Coronary artery (tissue), 2 donors: ENCODE measurements around the gene ZYX.
A peak's percentile ranks its signal among the peaks of the same experiment; 100 is the strongest.

Experiments
- DNase-seq: peaks from one replicate; pipeline ENCODE4 v3.0.0-alpha.2; 2017; ENCODE audit warnings: low spot score
- H3K27ac ChIP-seq, 2 donors: fragments of 200-600 bp; sonication (generic); one replicate each; pipeline ENCODE4 v1.5.1; 2016 to 2019
- H3K4me3 ChIP-seq: fragments of 200-600 bp; sonication (generic); 2 replicates; pipeline ENCODE4 v1.5.1; 2016; ENCODE audit warnings: mild to moderate bottlenecking, moderate library complexity
- TF ChIP-seq, protein P1 (sequence below): fragments of 200-600 bp; sonication (generic); IDR thresholded peaks from one replicate; pipeline ENCODE4 v1.5.1; 2019; ENCODE audit warnings: antibody characterized with exemption

The ZYX gene

DNA sequence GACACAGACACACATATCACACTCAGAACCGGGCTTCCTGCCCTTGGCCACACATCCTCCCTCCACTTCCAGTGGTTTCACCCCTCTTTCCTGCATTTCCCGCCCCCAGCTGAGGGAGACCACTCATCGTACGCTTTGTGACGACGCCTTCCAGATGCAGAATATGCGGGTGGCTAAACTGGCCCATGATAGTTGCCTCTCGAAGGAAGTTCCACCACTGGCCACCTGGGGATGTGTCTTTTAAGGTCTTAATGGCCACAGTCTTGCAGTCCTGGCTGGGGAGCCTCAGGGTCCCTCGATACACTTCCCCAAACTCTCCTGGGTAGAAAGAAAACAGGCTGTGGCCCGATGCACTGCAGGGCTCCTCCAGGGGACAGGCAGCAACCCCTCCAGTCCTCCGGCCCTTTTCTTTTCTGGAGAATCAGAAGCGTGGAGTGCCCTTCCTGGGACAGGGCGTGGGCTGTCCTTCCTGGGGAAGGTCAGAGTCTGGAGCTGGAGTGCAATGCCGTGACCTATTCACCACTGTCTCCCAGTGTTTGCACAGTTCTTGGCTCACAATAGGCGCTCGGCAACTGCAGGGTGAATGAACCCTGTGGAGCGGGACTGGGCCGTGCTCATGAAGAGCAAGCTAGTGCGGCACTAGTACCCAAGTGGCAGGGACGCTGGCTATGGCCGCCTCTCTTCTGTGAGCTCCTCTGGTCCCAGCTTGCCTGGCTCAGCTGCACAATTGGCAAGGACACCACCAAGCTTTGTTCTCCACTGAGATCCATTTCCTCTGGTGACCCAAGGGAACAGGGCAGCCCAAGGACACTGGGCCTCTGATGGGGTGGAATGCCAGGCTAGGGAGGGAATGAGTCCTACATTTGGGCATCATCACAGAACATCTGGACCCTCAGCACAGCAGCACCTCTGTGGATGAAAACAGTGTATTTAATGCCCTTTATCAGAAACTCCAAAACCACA is 14.3 kb downstream of the ZYX start:
- TF ChIP-seq, protein P1, sequence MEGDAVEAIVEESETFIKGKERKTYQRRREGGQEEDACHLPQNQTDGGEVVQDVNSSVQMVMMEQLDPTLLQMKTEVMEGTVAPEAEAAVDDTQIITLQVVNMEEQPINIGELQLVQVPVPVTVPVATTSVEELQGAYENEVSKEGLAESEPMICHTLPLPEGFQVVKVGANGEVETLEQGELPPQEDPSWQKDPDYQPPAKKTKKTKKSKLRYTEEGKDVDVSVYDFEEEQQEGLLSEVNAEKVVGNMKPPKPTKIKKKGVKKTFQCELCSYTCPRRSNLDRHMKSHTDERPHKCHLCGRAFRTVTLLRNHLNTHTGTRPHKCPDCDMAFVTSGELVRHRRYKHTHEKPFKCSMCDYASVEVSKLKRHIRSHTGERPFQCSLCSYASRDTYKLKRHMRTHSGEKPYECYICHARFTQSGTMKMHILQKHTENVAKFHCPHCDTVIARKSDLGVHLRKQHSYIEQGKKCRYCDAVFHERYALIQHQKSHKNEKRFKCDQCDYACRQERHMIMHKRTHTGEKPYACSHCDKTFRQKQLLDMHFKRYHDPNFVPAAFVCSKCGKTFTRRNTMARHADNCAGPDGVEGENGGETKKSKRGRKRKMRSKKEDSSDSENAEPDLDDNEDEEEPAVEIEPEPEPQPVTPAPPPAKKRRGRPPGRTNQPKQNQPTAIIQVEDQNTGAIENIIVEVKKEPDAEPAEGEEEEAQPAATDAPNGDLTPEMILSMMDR = no peak

DNA sequence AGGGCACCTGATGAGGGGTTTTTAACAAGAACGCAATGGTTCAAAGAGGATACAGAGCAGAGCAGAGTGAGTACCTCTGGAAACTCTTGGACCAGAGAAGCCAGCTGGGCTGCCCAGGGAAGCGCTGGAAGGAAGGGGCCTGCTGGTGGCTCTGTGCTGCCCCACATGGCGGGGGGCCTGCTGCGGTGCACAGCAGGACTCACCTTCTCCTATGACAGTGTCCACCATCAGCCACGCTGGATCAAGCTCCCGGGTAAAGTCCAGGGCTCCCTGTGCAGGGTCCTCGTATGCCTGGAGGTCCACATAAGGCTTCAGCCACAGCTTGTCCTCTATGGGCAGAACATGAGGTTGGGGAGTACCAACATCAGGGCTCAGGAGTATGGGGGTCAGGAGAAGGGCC is 15.0 kb downstream of the ZYX start:
- DNase-seq = no peak
- TF ChIP-seq, protein P1 = no peak
- Histone ChIP-seq H3K27ac (no peak overlapping the region), H3K4me3 (no peak overlapping the region)

More for the DNA sequence above, 14.3 kb downstream of the ZYX start:
- no peak overlapping the region for H3K27ac ChIP-seq
- H3K4me3 ChIP-seq = no peak overlapping the region
- DNase-seq = peak; percentile 65

DNA sequence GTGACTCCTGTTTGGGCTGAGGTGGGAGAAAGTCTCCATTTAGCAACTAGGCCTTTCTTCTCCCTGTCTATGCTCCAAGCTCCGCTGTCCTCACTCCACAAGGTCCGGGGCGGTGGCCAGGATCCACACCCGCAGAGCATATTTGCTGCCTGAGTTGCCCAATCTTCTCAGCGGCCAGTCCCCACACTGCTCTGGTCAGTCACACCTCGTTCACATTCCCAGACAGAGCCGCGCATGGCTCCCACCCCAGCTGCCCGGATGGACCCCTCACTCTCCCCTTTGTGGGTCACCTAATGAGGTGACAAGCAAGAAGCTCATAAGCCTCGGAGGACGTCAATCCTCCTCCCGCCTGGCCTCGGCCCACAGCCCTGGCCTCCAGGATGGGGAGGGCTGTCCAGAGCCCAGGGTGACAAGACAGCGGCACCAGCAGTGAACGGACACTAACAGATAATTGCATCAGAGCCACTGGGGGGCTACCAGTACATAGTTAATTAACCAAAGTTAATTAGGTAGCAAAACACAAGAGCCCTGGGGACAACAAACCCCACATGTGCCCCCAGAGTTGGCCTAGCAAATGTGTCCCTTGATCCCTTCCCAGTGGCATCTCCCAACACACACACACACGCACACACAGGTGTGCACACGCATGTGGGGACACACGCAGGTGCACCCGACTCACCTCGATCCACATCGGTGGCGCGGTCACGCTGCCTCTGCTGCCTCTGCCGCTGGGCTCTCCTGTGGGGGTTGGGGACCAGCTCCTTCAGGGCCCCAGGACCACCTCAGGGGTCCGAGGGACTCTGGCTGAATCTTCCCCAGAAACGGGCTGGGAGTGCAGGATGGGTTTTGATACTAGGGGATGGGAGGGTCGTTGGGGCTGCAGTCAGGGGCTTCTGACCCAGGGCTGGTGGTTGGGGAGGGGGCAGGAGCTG is 15.7 kb downstream of the ZYX start:
- TF ChIP-seq, protein P1 = no peak
- no peak for DNase-seq
- H3K4me3 ChIP-seq = no peak overlapping the region
- no peak overlapping the region for H3K27ac ChIP-seq

DNA sequence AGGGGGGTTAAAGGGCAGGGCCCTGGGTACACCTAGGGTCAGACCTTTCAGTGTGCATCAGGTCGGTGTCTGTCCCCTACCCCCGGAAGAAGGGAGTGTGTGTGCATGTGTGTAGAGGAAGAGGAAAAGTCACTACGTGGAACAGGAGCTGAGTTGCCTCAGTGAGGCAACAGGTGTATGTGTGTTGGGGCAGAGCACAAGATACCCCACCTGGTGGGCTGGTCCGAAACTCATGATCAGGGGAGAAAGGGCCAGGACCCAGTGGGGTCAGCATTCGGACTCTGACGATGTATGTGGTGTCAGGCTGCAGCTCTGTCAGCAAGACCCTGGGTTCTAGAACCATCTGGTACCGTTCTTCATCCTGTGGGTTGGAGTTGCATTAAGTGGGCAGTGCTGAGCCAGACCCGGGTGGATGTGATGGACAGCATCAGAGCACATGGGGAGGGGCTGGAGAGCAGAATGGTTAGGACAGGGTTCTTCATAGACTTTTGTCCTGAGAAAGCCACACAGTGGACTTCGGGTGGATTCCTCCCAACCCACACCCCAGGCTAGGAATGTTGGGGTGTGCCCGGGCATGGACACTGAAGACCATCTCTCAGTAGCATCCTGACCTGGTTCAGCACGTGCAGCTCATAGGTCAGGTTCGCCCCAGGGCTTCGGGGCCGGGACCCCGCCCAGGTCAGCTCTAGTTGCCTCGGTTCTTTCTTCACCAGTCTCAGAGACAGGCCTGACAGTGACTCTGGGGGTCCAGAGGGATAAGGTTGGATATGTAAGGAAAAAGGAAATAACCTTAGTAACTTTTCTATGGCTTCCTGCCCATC is 16.8 kb downstream of the ZYX start:
- DNase-seq = no peak
- Histone ChIP-seq H3K27ac (no peak overlapping the region), H3K4me3 (no peak overlapping the region)
- TF ChIP-seq, protein P1 = no peak

- TF ChIP-seq, protein P1 = no peak
Measured at GRCh38 chr7:143398616-143399015, 17.5 kb downstream of the ZYX start.

GRCh38 chr7:143399151-143399550 is 18.0 kb downstream of the ZYX start:
- H3K27ac ChIP-seq = no peak overlapping the region
- no peak for DNase-seq
- no peak overlapping the region for H3K4me3 ChIP-seq
- TF ChIP-seq, protein P1 = no peak

More at GRCh38 chr7:143398616-143399015, 17.5 kb downstream of the ZYX start:
- no peak for DNase-seq
- H3K27ac ChIP-seq = no peak overlapping the region
- H3K4me3 ChIP-seq = no peak overlapping the region
